ENCODE measurements around the gene RHOXF2. TPM values are rescaled to one million over a fixed set of nuclear protein-coding genes. Genes with fewer than 3 reads are reported as not detected.

Gene RHOXF2
- polyA plus RNA-seq, 1 donor from 2014 or later: not detected

- no peaks in the 10 kb centered on the region for H3K36me3 ChIP-seq (ENCODE audit: insufficient read depth, low read length)
- H3K9ac ChIP-seq (ENCODE audit: low read length): no peak within 1 kb of the TSS
- H3F3A ChIP-seq (ENCODE audit: insufficient read depth, low read length, poor library complexity, severe bottlenecking): no peaks in the 10 kb centered on the region
- H2AFZ ChIP-seq (ENCODE audit: low read depth, low read length): no peak within 1 kb of the TSS
- no peak within 1 kb of the TSS for H3K4me2 ChIP-seq (ENCODE audit: low read length)
- no peaks in the 10 kb centered on the region for H3K79me2 ChIP-seq (replicated peaks; ENCODE audit: insufficient read depth, low read length)
- no peak within 1 kb of the TSS for H3K27ac ChIP-seq (ENCODE audit: low read length)
- no peaks in the 10 kb centered on the region for H3K27me3 ChIP-seq (ENCODE audit: insufficient read depth, low read depth, low read length)
- H4K20me1 ChIP-seq (ENCODE audit: insufficient read depth): no peaks in the 10 kb centered on the region
- TF ChIP-seq RAD21 (conservative IDR thresholded peaks at IDR 0.05): no peak
- no peak for TF ChIP-seq EP300 (conservative IDR thresholded peaks at IDR 0.05; ENCODE audit: poor library complexity, severe bottlenecking)
- no peak for TF ChIP-seq EZH2 (IDR thresholded peaks at IDR 0.05; ENCODE audit: borderline replicate concordance, insufficient read depth, low read length, poor library complexity, severe bottlenecking)
- no peak within 1 kb of the TSS for H3K4me3 ChIP-seq (ENCODE audit: low read length)
- no peaks in the 10 kb centered on the region for H3K9me2 ChIP-seq (ENCODE audit: insufficient read depth, low read length)
- H3K9me3 ChIP-seq (ENCODE audit: low read length): no peaks in the 10 kb centered on the region
Measured at GRCh38 chrX:120115438-120115963, 42.9 kb upstream of the RHOXF2 start, which contains the start of gene RHOXF1. Gene RHOXF1 (minus strand): TSS chrX:120115913. CDS start chrX:120115862, 51 bp downstream.

GRCh38 chrX:120120223-120120622, 38.2 kb upstream of the RHOXF2 start:
- H3K79me2 ChIP-seq (replicated peaks; ENCODE audit: insufficient read depth, low read length): no peaks in the 10 kb centered on the region
- no peaks in the 10 kb centered on the region for H4K20me1 ChIP-seq (ENCODE audit: insufficient read depth)
- no peaks in the 10 kb centered on the region for H3K9me3 ChIP-seq (ENCODE audit: low read length)
- no peak overlapping the region for H3K4me3 ChIP-seq (ENCODE audit: low read length)
- H3F3A ChIP-seq (ENCODE audit: insufficient read depth, low read length, poor library complexity, severe bottlenecking): no peaks in the 10 kb centered on the region
- no peak overlapping the region for H3K9ac ChIP-seq (ENCODE audit: low read length)
- no peaks in the 10 kb centered on the region for H3K27me3 ChIP-seq (ENCODE audit: insufficient read depth, low read depth, low read length)
- no peak overlapping the region for H2AFZ ChIP-seq (ENCODE audit: low read depth, low read length)
- no peak overlapping the region for H3K4me2 ChIP-seq (ENCODE audit: low read length)
- TF ChIP-seq POLR2AphosphoS5 (IDR thresholded peaks at IDR 0.05): no peak
- no peak for TF ChIP-seq EZH2 (IDR thresholded peaks at IDR 0.05; ENCODE audit: borderline replicate concordance, insufficient read depth, low read length, poor library complexity, severe bottlenecking)
- TF ChIP-seq, protein P1, sequence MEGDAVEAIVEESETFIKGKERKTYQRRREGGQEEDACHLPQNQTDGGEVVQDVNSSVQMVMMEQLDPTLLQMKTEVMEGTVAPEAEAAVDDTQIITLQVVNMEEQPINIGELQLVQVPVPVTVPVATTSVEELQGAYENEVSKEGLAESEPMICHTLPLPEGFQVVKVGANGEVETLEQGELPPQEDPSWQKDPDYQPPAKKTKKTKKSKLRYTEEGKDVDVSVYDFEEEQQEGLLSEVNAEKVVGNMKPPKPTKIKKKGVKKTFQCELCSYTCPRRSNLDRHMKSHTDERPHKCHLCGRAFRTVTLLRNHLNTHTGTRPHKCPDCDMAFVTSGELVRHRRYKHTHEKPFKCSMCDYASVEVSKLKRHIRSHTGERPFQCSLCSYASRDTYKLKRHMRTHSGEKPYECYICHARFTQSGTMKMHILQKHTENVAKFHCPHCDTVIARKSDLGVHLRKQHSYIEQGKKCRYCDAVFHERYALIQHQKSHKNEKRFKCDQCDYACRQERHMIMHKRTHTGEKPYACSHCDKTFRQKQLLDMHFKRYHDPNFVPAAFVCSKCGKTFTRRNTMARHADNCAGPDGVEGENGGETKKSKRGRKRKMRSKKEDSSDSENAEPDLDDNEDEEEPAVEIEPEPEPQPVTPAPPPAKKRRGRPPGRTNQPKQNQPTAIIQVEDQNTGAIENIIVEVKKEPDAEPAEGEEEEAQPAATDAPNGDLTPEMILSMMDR (IDR thresholded peaks at IDR 0.05; ENCODE audit: poor library complexity, severe bottlenecking): no peak
- TF ChIP-seq TAF1 (IDR thresholded peaks at IDR 0.05; ENCODE audit: low read depth): no peak
- TF ChIP-seq SMC3 (conservative IDR thresholded peaks at IDR 0.05; ENCODE audit: poor library complexity): no peak
- no peak for TF ChIP-seq MXI1 (conservative IDR thresholded peaks at IDR 0.05; ENCODE audit: poor library complexity, severe bottlenecking)
- TF ChIP-seq EP300 (conservative IDR thresholded peaks at IDR 0.05; ENCODE audit: poor library complexity, severe bottlenecking): no peak
- TF ChIP-seq RAD21 (conservative IDR thresholded peaks at IDR 0.05): no peak
- TF ChIP-seq, protein P2, sequence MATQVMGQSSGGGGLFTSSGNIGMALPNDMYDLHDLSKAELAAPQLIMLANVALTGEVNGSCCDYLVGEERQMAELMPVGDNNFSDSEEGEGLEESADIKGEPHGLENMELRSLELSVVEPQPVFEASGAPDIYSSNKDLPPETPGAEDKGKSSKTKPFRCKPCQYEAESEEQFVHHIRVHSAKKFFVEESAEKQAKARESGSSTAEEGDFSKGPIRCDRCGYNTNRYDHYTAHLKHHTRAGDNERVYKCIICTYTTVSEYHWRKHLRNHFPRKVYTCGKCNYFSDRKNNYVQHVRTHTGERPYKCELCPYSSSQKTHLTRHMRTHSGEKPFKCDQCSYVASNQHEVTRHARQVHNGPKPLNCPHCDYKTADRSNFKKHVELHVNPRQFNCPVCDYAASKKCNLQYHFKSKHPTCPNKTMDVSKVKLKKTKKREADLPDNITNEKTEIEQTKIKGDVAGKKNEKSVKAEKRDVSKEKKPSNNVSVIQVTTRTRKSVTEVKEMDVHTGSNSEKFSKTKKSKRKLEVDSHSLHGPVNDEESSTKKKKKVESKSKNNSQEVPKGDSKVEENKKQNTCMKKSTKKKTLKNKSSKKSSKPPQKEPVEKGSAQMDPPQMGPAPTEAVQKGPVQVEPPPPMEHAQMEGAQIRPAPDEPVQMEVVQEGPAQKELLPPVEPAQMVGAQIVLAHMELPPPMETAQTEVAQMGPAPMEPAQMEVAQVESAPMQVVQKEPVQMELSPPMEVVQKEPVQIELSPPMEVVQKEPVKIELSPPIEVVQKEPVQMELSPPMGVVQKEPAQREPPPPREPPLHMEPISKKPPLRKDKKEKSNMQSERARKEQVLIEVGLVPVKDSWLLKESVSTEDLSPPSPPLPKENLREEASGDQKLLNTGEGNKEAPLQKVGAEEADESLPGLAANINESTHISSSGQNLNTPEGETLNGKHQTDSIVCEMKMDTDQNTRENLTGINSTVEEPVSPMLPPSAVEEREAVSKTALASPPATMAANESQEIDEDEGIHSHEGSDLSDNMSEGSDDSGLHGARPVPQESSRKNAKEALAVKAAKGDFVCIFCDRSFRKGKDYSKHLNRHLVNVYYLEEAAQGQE (IDR thresholded peaks at IDR 0.05; ENCODE audit: borderline replicate concordance): no peak
- no peak overlapping the region for H3K27ac ChIP-seq (ENCODE audit: low read length)
- no peaks in the 10 kb centered on the region for H3K36me3 ChIP-seq (ENCODE audit: insufficient read depth, low read length)
- H3K9me2 ChIP-seq (ENCODE audit: insufficient read depth, low read length): no peaks in the 10 kb centered on the region
